HepG2 (cell line): ENCODE data around the gene KAT7. TPM values are rescaled to one million over a fixed set of nuclear protein-coding genes. Genes with fewer than 3 reads are reported as not detected.

Source experiments
- CBFB ChIP-seq: sonication (generic); formaldehyde crosslinking; IDR thresholded peaks from 2 replicates; pipeline ENCODE4 v1.4.0; 2020; ENCODE audit warnings: missing genetic modification reagents
- CHD2 ChIP-seq: IDR thresholded peaks from 2 replicates; pipeline ENCODE4 v1.6.1; 2011; ENCODE audit warnings: low read depth, low read length, improper control_type of control experiment
- ETS1 ChIP-seq: sonication (generic); formaldehyde crosslinking; IDR thresholded peaks from 2 replicates; pipeline ENCODE4 v1.4.0; 2020; ENCODE audit warnings: missing genetic modification reagents
- GRHL1 ChIP-seq: sonication (generic); formaldehyde crosslinking; conservative IDR thresholded peaks from 2 replicates; pipeline ENCODE4 v1.8.0; 2022; ENCODE audit warnings: missing genetic modification reagents
- MIER2 ChIP-seq: IDR thresholded peaks from 2 replicates; pipeline ENCODE4 v1.6.1; 2016; ENCODE audit warnings: missing biosample characterization, missing genetic modification reagents
- MXD3 ChIP-seq: IDR thresholded peaks from 2 replicates; pipeline ENCODE4 v1.6.1; 2016; ENCODE audit warnings: mild to moderate bottlenecking, missing biosample characterization, missing genetic modification reagents
- NFE2L2 ChIP-seq: fragments of 150-350 bp; IDR thresholded peaks from 2 replicates; pipeline ENCODE4 v1.6.1; 2014; ENCODE audit warnings: low read length
- RFX5 ChIP-seq: IDR thresholded peaks from 2 replicates; pipeline ENCODE4 v1.6.1; 2011; ENCODE audit warnings: low read depth, low read length, improper control_type of control experiment
- SAFB2 ChIP-seq: sonication (generic); formaldehyde crosslinking; IDR thresholded peaks from 2 replicates; pipeline ENCODE4 v1.5.1; 2020; ENCODE audit warnings: missing genetic modification reagents, low read depth, mild to moderate bottlenecking, borderline replicate concordance
- SP5 ChIP-seq: IDR thresholded peaks from 2 replicates; pipeline ENCODE4 v1.6.1; 2016; ENCODE audit warnings: low read depth, borderline replicate concordance
- TCF12 ChIP-seq, 2 experiments: fragments of 450-650 bp in 1 of 2; sonication (generic) in 1 of 2; formaldehyde crosslinking in 1 of 2; IDR thresholded peaks; 2 replicates each; pipeline versions ENCODE4 v1.6.1 to v1.8.0; 2017 to 2022; ENCODE audit warnings: antibody characterized with exemption in 1 of 2, mild to moderate bottlenecking in 1 of 2, missing genetic modification reagents in 1 of 2, moderate library complexity in 1 of 2
- THYN1 ChIP-seq: sonication (generic); formaldehyde crosslinking; IDR thresholded peaks from 2 replicates; pipeline ENCODE4 v1.8.1; 2023; ENCODE audit warnings: low read depth, mild to moderate bottlenecking, moderate library complexity, missing genetic modification reagents, borderline replicate concordance
- ZBTB20 ChIP-seq: sonication (generic); formaldehyde crosslinking; IDR thresholded peaks from 2 replicates; pipeline ENCODE4 v1.8.1; 2023; ENCODE audit warnings: missing genetic modification reagents, low read depth, mild to moderate bottlenecking, borderline replicate concordance
- ZC3H4 ChIP-seq: sonication (generic); formaldehyde crosslinking; IDR thresholded peaks from 2 replicates; pipeline ENCODE4 v1.4.0; 2020; ENCODE audit warnings: missing genetic modification reagents, borderline replicate concordance
- ZFP36L1 ChIP-seq: sonication (generic); formaldehyde crosslinking; IDR thresholded peaks from 2 replicates; pipeline ENCODE4 v1.8.0; 2022; ENCODE audit warnings: mild to moderate bottlenecking, missing genetic modification reagents, moderate library complexity
- ZFX ChIP-seq: sonication (generic); formaldehyde crosslinking; IDR thresholded peaks from 2 replicates; pipeline ENCODE4 v1.4.0; 2020; ENCODE audit warnings: mild to moderate bottlenecking, low read depth, missing genetic modification reagents, moderate library complexity
- ZNF501 ChIP-seq: sonication (generic); formaldehyde crosslinking; IDR thresholded peaks from 2 replicates; pipeline ENCODE4 v1.5.1; 2020; ENCODE audit warnings: mild to moderate bottlenecking, moderate library complexity, missing genetic modification reagents
- ZNF530 ChIP-seq: sonication (generic); formaldehyde crosslinking; IDR thresholded peaks from 2 replicates; pipeline ENCODE4 v1.5.0; 2020; ENCODE audit warnings: low read depth, mild to moderate bottlenecking, missing genetic modification reagents
- ZNF564 ChIP-seq: sonication (generic); formaldehyde crosslinking; IDR thresholded peaks from 2 replicates; pipeline ENCODE4 v1.8.1; 2023; ENCODE audit warnings: mild to moderate bottlenecking, missing genetic modification reagents
- ZNF746 ChIP-seq: sonication (generic); formaldehyde crosslinking; IDR thresholded peaks from 2 replicates; pipeline ENCODE4 v1.8.0; 2022; ENCODE audit warnings: mild to moderate bottlenecking, missing genetic modification reagents
- polyA plus RNA-seq, 8 experiments: library from polyadenylated mRNA; depleted of rRNA in 3 of 8; stranded (reverse) in 7 of 8; unstranded in 1 of 8; fragments of >200 nt; fragmentation: Illumina TruSeq in 4 of 8; extraction: Trizol in 4 of 8; gene quantifications; 2 replicates each; pipeline versions ENCODE4 v1.2.1 to v1.2.3, GENCODE V29; 2011 to 2016; ENCODE audit warnings: low read depth in 4 of 8, missing spikeins in 1 of 8, mixed read lengths in 1 of 8; ENCODE audit not compliant: insufficient read depth in 1 of 8
- total RNA-seq, 5 experiments: library from RNA; depleted of rRNA; stranded (reverse); fragments of >200 nt; fragmentation: Illumina TruSeq; extraction: Trizol; gene quantifications; 2 replicates each; pipeline ENCODE4 v1.2.3, GENCODE V29; 2016; ENCODE audit warnings: low read depth in 1 of 5
- TF ChIP-seq, protein P1 (sequence below): sonication (generic); formaldehyde crosslinking; IDR thresholded peaks from 2 replicates; pipeline ENCODE4 v1.4.0; 2020; ENCODE audit warnings: mild to moderate bottlenecking, missing genetic modification reagents
- TF ChIP-seq, protein P2 (sequence below): sonication (generic); formaldehyde crosslinking; IDR thresholded peaks from 2 replicates; pipeline ENCODE4 v1.8.0; 2022; ENCODE audit warnings: missing genetic modification reagents, mild to moderate bottlenecking, inconsistent platforms, borderline replicate concordance

Gene KAT7
- total and polyA plus RNA-seq, 2 of the 13 experiments (the other 11 are each of a cell fraction or from before 2014, with no cell fraction given) = 21.2 to 39.2 TPM

- TF ChIP-seq MXD3 (CRISPR knock-in tag) (no peak; the same call in 1 of the 2 replicates), ZFX (CRISPR knock-in tag) (peak; percentile 74), THYN1 (CRISPR knock-in tag) (no peak), CBFB (CRISPR knock-in tag) (no peak), ZFP36L1 (CRISPR knock-in tag) (no peak), SAFB2 (CRISPR knock-in tag) (no peak), ZC3H4 (CRISPR knock-in tag) (no peak), ZBTB20 (CRISPR knock-in tag) (0 out of 2 replicates have a peak, but pooled peaks have one; percentile 53), NFE2L2 (no peak), TCF12 (IDR thresholded peaks at IDR 0.05) (no peak), TCF12 (CRISPR knock-in tag; IDR thresholded peaks at IDR 0.05) (no peak), ZNF746 (CRISPR knock-in tag) (no peak), ZNF530 (CRISPR knock-in tag) (no peak), MIER2 (CRISPR knock-in tag) (no peak; the same call in 1 of the 2 replicates), SP5 (CRISPR knock-in tag) (no peak), GRHL1 (CRISPR knock-in tag) (no peak), ZNF501 (peak; percentile 23), ZNF564 (peak; percentile 26; the same call in 1 of the 2 replicates), ETS1 (CRISPR knock-in tag) (no peak), CHD2 (no peak), RFX5 (no peak)
- TF ChIP-seq, protein P1, sequence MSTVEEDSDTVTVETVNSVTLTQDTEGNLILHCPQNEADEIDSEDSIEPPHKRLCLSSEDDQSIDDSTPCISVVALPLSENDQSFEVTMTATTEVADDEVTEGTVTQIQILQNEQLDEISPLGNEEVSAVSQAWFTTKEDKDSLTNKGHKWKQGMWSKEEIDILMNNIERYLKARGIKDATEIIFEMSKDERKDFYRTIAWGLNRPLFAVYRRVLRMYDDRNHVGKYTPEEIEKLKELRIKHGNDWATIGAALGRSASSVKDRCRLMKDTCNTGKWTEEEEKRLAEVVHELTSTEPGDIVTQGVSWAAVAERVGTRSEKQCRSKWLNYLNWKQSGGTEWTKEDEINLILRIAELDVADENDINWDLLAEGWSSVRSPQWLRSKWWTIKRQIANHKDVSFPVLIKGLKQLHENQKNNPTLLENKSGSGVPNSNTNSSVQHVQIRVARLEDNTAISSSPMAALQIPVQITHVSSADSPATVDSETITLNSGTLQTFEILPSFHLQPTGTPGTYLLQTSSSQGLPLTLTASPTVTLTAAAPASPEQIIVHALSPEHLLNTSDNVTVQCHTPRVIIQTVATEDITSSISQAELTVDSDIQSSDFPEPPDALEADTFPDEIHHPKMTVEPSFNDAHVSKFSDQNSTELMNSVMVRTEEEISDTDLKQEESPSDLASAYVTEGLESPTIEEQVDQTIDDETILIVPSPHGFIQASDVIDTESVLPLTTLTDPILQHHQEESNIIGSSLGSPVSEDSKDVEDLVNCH (CRISPR knock-in tag) = no peak
- TF ChIP-seq, protein P2, sequence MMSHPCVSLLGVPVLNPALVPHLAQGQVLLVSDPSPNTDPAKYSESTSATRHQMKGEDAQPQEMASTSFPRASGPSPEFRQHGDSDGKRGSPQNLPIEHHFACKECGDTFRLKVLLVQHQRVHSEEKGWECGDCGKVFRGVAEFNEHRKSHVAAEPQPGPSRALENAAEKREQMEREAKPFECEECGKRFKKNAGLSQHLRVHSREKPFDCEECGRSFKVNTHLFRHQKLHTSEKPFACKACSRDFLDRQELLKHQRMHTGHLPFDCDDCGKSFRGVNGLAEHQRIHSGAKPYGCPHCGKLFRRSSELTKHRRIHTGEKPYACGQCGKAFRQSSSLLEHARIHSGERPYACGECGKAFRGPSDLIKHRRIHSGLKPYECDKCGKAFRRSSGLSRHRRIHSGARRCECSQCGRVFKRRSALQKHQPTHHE (CRISPR knock-in tag) = no peak
Measured at GRCh38 chr17:49851387-49852291, 63.2 kb downstream of the KAT7 start (continued).
